Stomach (tissue), 4 donors: Measurements from ENCODE around the gene KCNIP4.

Experiments used
- CTCF ChIP-seq, 7 experiments: fragments of 450-650 bp in 4 of 7; fragments of 200-600 bp in 3 of 7; sonication (generic) in 3 of 7; IDR thresholded peaks; one replicate each; pipeline ENCODE4 v1.5.1; 2016 to 2019; ENCODE audit warnings: antibody characterized with exemption in 7 of 7, control low read depth in 2 of 7, mild to moderate bottlenecking in 1 of 7
- POLR2A ChIP-seq, 4 donors: fragments of 450-650 bp; IDR thresholded peaks; one replicate each; pipeline ENCODE4 v1.6.1; 2016; ENCODE audit warnings: antibody characterized with exemption in 4 of 4, control low read depth in 2 of 4, mild to moderate bottlenecking in 1 of 4, moderate library complexity in 1 of 4

- TF ChIP-seq CTCF (IDR thresholded peaks at IDR 0.05), result no peak
- no peak for TF ChIP-seq POLR2A (IDR thresholded peaks at IDR 0.05)
Observed at GRCh38 chr4:21415728-21416127, 532.8 kb downstream of the KCNIP4 start.
